ENCODE measurements around the gene HIVEP3.

The HIVEP3 gene

GRCh38 chr1:41891199-41891896, 27.4 kb downstream of the HIVEP3 start:
- DNase-seq = peak; percentile 81

- DNase-seq = no peak
Measured at GRCh38 chr1:41890825-41891198, 27.9 kb downstream of the HIVEP3 start.

GRCh38 chr1:41889506-41890414, 29.0 kb downstream of the HIVEP3 start:
- DNase-seq = no peak

- DNase-seq = no peak
Measured at GRCh38 chr1:41888756-41889155, 30.0 kb downstream of the HIVEP3 start.

- DNase-seq = no peak
Measured at GRCh38 chr1:41887365-41887764, 31.4 kb downstream of the HIVEP3 start.

- no peak for DNase-seq
Measured at GRCh38 chr1:41884256-41885230, 34.2 kb downstream of the HIVEP3 start.

GRCh38 chr1:41883507-41883906, 35.2 kb downstream of the HIVEP3 start:
- no peak for DNase-seq

GRCh38 chr1:41882486-41882885, 36.2 kb downstream of the HIVEP3 start:
- DNase-seq = no peak

GRCh38 chr1:41882068-41882477, 36.6 kb downstream of the HIVEP3 start:
- no peak for DNase-seq

GRCh38 chr1:41880950-41881885, 37.5 kb downstream of the HIVEP3 start:
- DNase-seq = no peak

GRCh38 chr1:41880261-41880660, 38.5 kb downstream of the HIVEP3 start:
- DNase-seq = no peak

- DNase-seq = no peak
Measured at GRCh38 chr1:41879617-41880016, 39.1 kb downstream of the HIVEP3 start.

GRCh38 chr1:41878911-41879310, 39.8 kb downstream of the HIVEP3 start:
- DNase-seq = no peak

GRCh38 chr1:41878495-41878894, 40.2 kb downstream of the HIVEP3 start:
- no peak for DNase-seq

GRCh38 chr1:41876576-41877445, 41.9 kb downstream of the HIVEP3 start:
- DNase-seq = no peak

GRCh38 chr1:41875487-41875886, 43.2 kb downstream of the HIVEP3 start:
- DNase-seq = no peak

GRCh38 chr1:41874903-41875411, 43.8 kb downstream of the HIVEP3 start:
- no peak for DNase-seq

GRCh38 chr1:41874151-41874719, 44.5 kb downstream of the HIVEP3 start:
- DNase-seq = no peak

GRCh38 chr1:41872074-41872473, 46.6 kb downstream of the HIVEP3 start:
- DNase-seq = no peak

GRCh38 chr1:41870076-41870562, 48.6 kb downstream of the HIVEP3 start:
- peak; percentile 45 for DNase-seq
